Measurements from ENCODE around the gene TCP10L. TPM values are rescaled to one million over a fixed set of nuclear protein-coding genes. Genes with fewer than 3 reads are reported as not detected.
"Not testable (repeated sequence)": the region's sequence is repeated elsewhere in the genome, so short reads cannot be mapped to it uniquely, and the experiment has no call there.

The TCP10L gene
- total and polyA plus RNA-seq, 7 experiments from 2014 or later, result 0.13 to 1.4 (median 0.54) TPM; not detected in 1

GRCh38 chr21:32543975-32544374 is 41.3 kb downstream of the TCP10L start:
- POLR2A ChIA-PET, result no interaction called here

GRCh38 chr21:32543056-32543455 is 42.3 kb downstream of the TCP10L start:
- H3K4me3 ChIP-seq (ENCODE audit: low read length); H3K36me3 Mint-ChIP-seq; H3K9me3 ChIP-seq (ENCODE audit: control insufficient read depth in 2 of 3, low read length in 3 of 3); CTCF ChIA-PET; intact Hi-C loops (cut with micrococcal nuclease); H3K27ac Mint-ChIP-seq; ATAC-seq; H3K9me3 Mint-ChIP-seq; DNase-seq; H3K27me3 ChIP-seq (ENCODE audit: control insufficient read depth in 2 of 2, insufficient read depth in 2 of 2, low read length in 2 of 2); H3K27ac ChIP-seq (ENCODE audit: low read depth, low read length); H3K4me3 Mint-ChIP-seq; H3K4me1 ChIP-seq (ENCODE audit: control insufficient read depth in 2 of 2, insufficient read depth in 2 of 2, low read length in 2 of 2); H3K36me3 ChIP-seq (ENCODE audit: control insufficient read depth in 2 of 3, insufficient read depth in 3 of 3, low read length in 3 of 3); H3K27me3 Mint-ChIP-seq; POLR2A ChIA-PET: not testable (repeated sequence)
- H3K4me1 Mint-ChIP-seq, result peaks cover 2 to 11% (median 9%) of the 10 kb centered on the region in 7 donors

More at GRCh38 chr21:32543975-32544374, 41.3 kb downstream of the TCP10L start:
- H3K36me3 Mint-ChIP-seq, result peaks cover 0 to 4% (median 0%) of the 10 kb centered on the region in 5 donors
- H3K4me3 Mint-ChIP-seq, result no peak overlapping the region
- no peak overlapping the region for H3K27ac ChIP-seq (ENCODE audit: low read depth, low read length)
- no peaks in the 10 kb centered on the region for H3K9me3 Mint-ChIP-seq
- H3K4me1 Mint-ChIP-seq, result peaks cover 0 to 5% (median 2%) of the 10 kb centered on the region in 7 donors
- peaks cover 0 to 1% of the 10 kb centered on the region in 2 donors for H3K4me1 ChIP-seq (ENCODE audit: control insufficient read depth in 2 of 2, insufficient read depth in 2 of 2, low read length in 2 of 2)
- peaks cover 0 to 4% (median 0%) of the 10 kb centered on the region in 5 donors for H3K27me3 Mint-ChIP-seq
- H3K9me3 ChIP-seq (ENCODE audit: control insufficient read depth in 2 of 3, low read length in 3 of 3), result no peaks in the 10 kb centered on the region
- CTCF ChIA-PET, result interaction anchor here (0.7 kb wide), 1 partner anchor 217 kb away, joined by 3 read pairs; no protein-coding TSS in a partner anchor
- no peak overlapping the region for H3K27ac Mint-ChIP-seq
- H3K36me3 ChIP-seq (ENCODE audit: control insufficient read depth in 2 of 3, insufficient read depth in 3 of 3, low read length in 3 of 3), result no peaks in the 10 kb centered on the region
- intact Hi-C loops (cut with micrococcal nuclease), result no loop called here
- ATAC-seq (no peak), DNase-seq (no peak)
- H3K4me3 ChIP-seq (ENCODE audit: low read length), result no peak overlapping the region
- H3K27me3 ChIP-seq (ENCODE audit: control insufficient read depth in 2 of 2, insufficient read depth in 2 of 2, low read length in 2 of 2), result no peaks in the 10 kb centered on the region

- ATAC-seq (no peak), DNase-seq (no peak)
- H3K27me3 ChIP-seq (ENCODE audit: control insufficient read depth in 2 of 2, insufficient read depth in 2 of 2, low read length in 2 of 2), result no peaks in the 10 kb centered on the region
- H3K27ac ChIP-seq (ENCODE audit: low read depth, low read length), result no peak overlapping the region
- no peaks in the 10 kb centered on the region for H3K9me3 Mint-ChIP-seq
- H3K4me1 ChIP-seq (ENCODE audit: control insufficient read depth in 2 of 2, insufficient read depth in 2 of 2, low read length in 2 of 2), result peaks cover 0 to 4% of the 10 kb centered on the region in 2 donors
- ChIA-PET POLR2A (no interaction called here), CTCF (interaction anchor here (0.8 kb wide), 1 partner anchor 25 kb away, joined by 3 read pairs; no protein-coding TSS in a partner anchor)
- no peaks in the 10 kb centered on the region for H3K36me3 ChIP-seq (ENCODE audit: control insufficient read depth in 2 of 3, insufficient read depth in 3 of 3, low read length in 3 of 3)
- H3K9me3 ChIP-seq (ENCODE audit: control insufficient read depth in 2 of 3, low read length in 3 of 3), result no peaks in the 10 kb centered on the region
- no peak overlapping the region for H3K4me3 Mint-ChIP-seq
- no peak overlapping the region for H3K27ac Mint-ChIP-seq
- intact Hi-C loops (cut with micrococcal nuclease), result no loop called here
- H3K27me3 Mint-ChIP-seq, result peaks cover 0 to 2% (median 0%) of the 10 kb centered on the region in 5 donors
- no peak overlapping the region for H3K4me3 ChIP-seq (ENCODE audit: low read length)
- H3K36me3 Mint-ChIP-seq, result peaks cover 0 to 4% (median 0%) of the 10 kb centered on the region in 5 donors
- H3K4me1 Mint-ChIP-seq, result peaks cover 9 to 26% (median 16%) of the 10 kb centered on the region in 7 donors
Observed at GRCh38 chr21:32539378-32539777, 45.9 kb downstream of the TCP10L start.

- CTCF ChIA-PET, result interaction anchor here (0.8 kb wide), 1 partner anchor 24 kb away, joined by 3 read pairs; no protein-coding TSS in a partner anchor
- Mint-ChIP-seq H3K36me3 (peaks cover 0 to 4% (median 0%) of the 10 kb centered on the region in 5 donors), H3K27me3 (peaks cover 0 to 2% (median 0%) of the 10 kb centered on the region in 5 donors), H3K27ac (peak overlapping the region in 2 of 9 donors; percentile 23 to 53), H3K4me1 (peaks cover 9 to 26% (median 16%) of the 10 kb centered on the region in 7 donors), H3K4me3 (peak overlapping the region in 4 of 10 donors; percentile 12 to 51 (median 18)), H3K9me3 (no peaks in the 10 kb centered on the region)
- Histone ChIP-seq H3K27ac (ENCODE audit: low read depth, low read length) (no peak overlapping the region), H3K4me3 (ENCODE audit: low read length) (no peak overlapping the region), H3K27me3 (ENCODE audit: control insufficient read depth in 2 of 2, insufficient read depth in 2 of 2, low read length in 2 of 2) (no peaks in the 10 kb centered on the region), H3K9me3 (ENCODE audit: control insufficient read depth in 2 of 3, low read length in 3 of 3) (no peaks in the 10 kb centered on the region), H3K4me1 (ENCODE audit: control insufficient read depth in 2 of 2, insufficient read depth in 2 of 2, low read length in 2 of 2) (peaks cover 0 to 4% of the 10 kb centered on the region in 2 donors), H3K36me3 (ENCODE audit: control insufficient read depth in 2 of 3, insufficient read depth in 3 of 3, low read length in 3 of 3) (no peaks in the 10 kb centered on the region)
- intact Hi-C loops (cut with micrococcal nuclease), result no loop called here
- ATAC-seq (peak; percentile 76), DNase-seq (peak in 5 of 9 donors; percentile 4 to 30 (median 24))
- POLR2A ChIA-PET, result no interaction called here
Observed at GRCh38 chr21:32538147-32538792, 47.1 kb downstream of the TCP10L start.

- ChIA-PET POLR2A (no interaction called here), CTCF (no interaction called here)
- H3K4me3 ChIP-seq (ENCODE audit: low read length), result no peak overlapping the region
- peaks cover 0 to 2% (median 0%) of the 10 kb centered on the region in 5 donors for H3K27me3 Mint-ChIP-seq
- ATAC-seq, result no peak
- peak overlapping the region in 1 of 10 donors; percentile 17 for H3K4me3 Mint-ChIP-seq
- no peaks in the 10 kb centered on the region for H3K36me3 ChIP-seq (ENCODE audit: control insufficient read depth in 2 of 3, insufficient read depth in 3 of 3, low read length in 3 of 3)
- intact Hi-C loops (cut with micrococcal nuclease), result no loop called here
- H3K4me1 ChIP-seq (ENCODE audit: control insufficient read depth in 2 of 2, insufficient read depth in 2 of 2, low read length in 2 of 2), result peaks cover 0 to 4% of the 10 kb centered on the region in 2 donors
- H3K9me3 ChIP-seq (ENCODE audit: control insufficient read depth in 2 of 3, low read length in 3 of 3), result no peaks in the 10 kb centered on the region
- no peaks in the 10 kb centered on the region for H3K27me3 ChIP-seq (ENCODE audit: control insufficient read depth in 2 of 2, insufficient read depth in 2 of 2, low read length in 2 of 2)
- H3K4me1 Mint-ChIP-seq, result peaks cover 9 to 26% (median 16%) of the 10 kb centered on the region in 7 donors
- DNase-seq, result no peak
- no peaks in the 10 kb centered on the region for H3K9me3 Mint-ChIP-seq
- H3K36me3 Mint-ChIP-seq, result peaks cover 0 to 4% (median 0%) of the 10 kb centered on the region in 5 donors
- peak overlapping the region in 1 of 9 donors; percentile 10 for H3K27ac Mint-ChIP-seq
- H3K27ac ChIP-seq (ENCODE audit: low read depth, low read length), result no peak overlapping the region
Observed at GRCh38 chr21:32537569-32537881, 47.8 kb downstream of the TCP10L start.

- POLR2A ChIA-PET, result no interaction called here
- Mint-ChIP-seq H3K4me3 (no peak overlapping the region), H3K4me1 (peaks cover 9 to 26% (median 16%) of the 10 kb centered on the region in 7 donors), H3K9me3 (peaks cover 0 to 4% (median 0%) of the 10 kb centered on the region in 11 donors), H3K27me3 (peaks cover 0 to 2% (median 0%) of the 10 kb centered on the region in 5 donors), H3K36me3 (no peaks in the 10 kb centered on the region), H3K27ac (no peak overlapping the region)
- intact Hi-C loops (cut with micrococcal nuclease), result no loop called here
- H3K36me3 ChIP-seq (ENCODE audit: control insufficient read depth in 2 of 3, insufficient read depth in 3 of 3, low read length in 3 of 3), result no peaks in the 10 kb centered on the region
- DNase-seq, result no peak
- H3K4me3 ChIP-seq (ENCODE audit: low read length), result no peak overlapping the region
- peaks cover 0 to 4% of the 10 kb centered on the region in 2 donors for H3K4me1 ChIP-seq (ENCODE audit: control insufficient read depth in 2 of 2, insufficient read depth in 2 of 2, low read length in 2 of 2)
- CTCF ChIA-PET, result no interaction called here
- H3K9me3 ChIP-seq (ENCODE audit: control insufficient read depth in 2 of 3, low read length in 3 of 3), result no peaks in the 10 kb centered on the region
- no peak overlapping the region for H3K27ac ChIP-seq (ENCODE audit: low read depth, low read length)
- ATAC-seq, result no peak
- H3K27me3 ChIP-seq (ENCODE audit: control insufficient read depth in 2 of 2, insufficient read depth in 2 of 2, low read length in 2 of 2), result no peaks in the 10 kb centered on the region
Observed at GRCh38 chr21:32535612-32536011, 49.7 kb downstream of the TCP10L start.

- intact Hi-C loops (cut with micrococcal nuclease), result loop anchor here in 1 of 2 donors (5.0 kb wide), 1 partner anchor 912 kb away; no protein-coding TSS in a partner anchor
- CTCF ChIA-PET, result no interaction called here
Observed at GRCh38 chr21:32534113-32534512, 51.2 kb downstream of the TCP10L start.

More at GRCh38 chr21:32534113-32534512, 51.2 kb downstream of the TCP10L start:
- Mint-ChIP-seq H3K27ac (no peak overlapping the region), H3K36me3 (no peaks in the 10 kb centered on the region), H3K9me3 (peaks cover 0 to 4% (median 0%) of the 10 kb centered on the region in 11 donors), H3K4me3 (no peak overlapping the region), H3K27me3 (peaks cover 0 to 2% (median 0%) of the 10 kb centered on the region in 5 donors), H3K4me1 (peaks cover 9 to 25% (median 16%) of the 10 kb centered on the region in 7 donors)
- Histone ChIP-seq H3K36me3 (ENCODE audit: control insufficient read depth in 2 of 3, insufficient read depth in 3 of 3, low read length in 3 of 3) (no peaks in the 10 kb centered on the region), H3K27ac (ENCODE audit: low read depth, low read length) (no peak overlapping the region), H3K4me3 (ENCODE audit: low read length) (no peak overlapping the region), H3K27me3 (ENCODE audit: control insufficient read depth in 2 of 2, insufficient read depth in 2 of 2, low read length in 2 of 2) (no peaks in the 10 kb centered on the region), H3K9me3 (ENCODE audit: control insufficient read depth in 2 of 3, low read length in 3 of 3) (no peaks in the 10 kb centered on the region), H3K4me1 (ENCODE audit: control insufficient read depth in 2 of 2, insufficient read depth in 2 of 2, low read length in 2 of 2) (peaks cover 0 to 4% of the 10 kb centered on the region in 2 donors)
- no peak for ATAC-seq
- POLR2A ChIA-PET, result no interaction called here
- no peak for DNase-seq
